Kidney (tissue), 14 donors: Measurements from ENCODE around the gene MEGF10. TPM values are rescaled to one million over a fixed set of nuclear protein-coding genes. Genes with fewer than 3 reads are reported as not detected.
"Not testable (repeated sequence)": the region's sequence is repeated elsewhere in the genome, so short reads cannot be mapped to it uniquely, and the experiment has no call there.

Experiments
- DNase-seq, 5 donors: peaks; one replicate each; pipeline ENCODE4 v3.0.0-alpha.2; 2013 to 2020
- FAIRE-seq: peaks from 2 replicates; lab custom pipeline; 2012; peaks lifted over from hg19 to GRCh38; lab: Jason Lieb, UNC
- H3K27ac ChIP-seq, 2 donors: one replicate each; pipeline ENCODE4 v1.7.0; 2013; ENCODE audit warnings: low read depth in 2 of 2, low read length in 2 of 2, inconsistent platforms in 1 of 2
- H3K27me3 ChIP-seq: one replicate; pipeline ENCODE4 v1.7.1; 2013; ENCODE audit warnings: low read length, inconsistent platforms; ENCODE audit not compliant: control insufficient read depth, insufficient read depth
- H3K36me3 ChIP-seq, 3 donors: one replicate each; pipeline versions ENCODE4 v1.7.0 to v1.7.1; 2013; ENCODE audit warnings: low read length in 3 of 3, control low read depth in 1 of 3, inconsistent platforms in 1 of 3; ENCODE audit not compliant: insufficient read depth in 3 of 3, control insufficient read depth in 2 of 3
- H3K4me1 ChIP-seq, 3 donors: one replicate each; pipeline versions ENCODE4 v1.7.0 to v1.7.1; 2013; ENCODE audit warnings: low read length in 3 of 3, inconsistent platforms in 1 of 3, low read depth in 1 of 3; ENCODE audit not compliant: control insufficient read depth in 2 of 3, insufficient read depth in 2 of 3
- H3K4me3 ChIP-seq, 3 donors: one replicate each; pipeline versions ENCODE4 v1.7.0 to v1.8.1; 2013; ENCODE audit warnings: low read length in 3 of 3, control low read depth in 1 of 3, inconsistent platforms in 1 of 3
- H3K9ac ChIP-seq, 3 donors: one replicate each; pipeline versions ENCODE4 v1.7.0 to v1.7.1; 2013; ENCODE audit warnings: low read length in 3 of 3, control low read depth in 1 of 3, inconsistent platforms in 1 of 3
- H3K9me3 ChIP-seq, 3 donors: one replicate each; pipeline versions ENCODE4 v1.7.0 to v1.7.1; 2013; ENCODE audit warnings: low read length in 3 of 3, control low read depth in 1 of 3, inconsistent platforms in 1 of 3; ENCODE audit not compliant: control insufficient read depth in 2 of 3, insufficient read depth in 1 of 3
- intact Hi-C: fragments of 100-400 bp; cut with DNase I; formaldehyde crosslinking; loops from one replicate; pipeline ENCODE4 v1.11.1; 2022
- polyA plus RNA-seq: library from polyadenylated mRNA; stranded (reverse); fragments of 350-450 nt; fragmentation: Illumina TruSeq; extraction: RNeasy Lipid Tissue Mini Kit (QIAGEN cat#74804); gene quantifications from one replicate; pipeline ENCODE4 v1.2.3, GENCODE V29; 2014; ENCODE audit warnings: low read depth, low replicate concordance; ENCODE audit not compliant: insufficient read depth
- total RNA-seq: library from RNA; stranded (reverse); fragmentation: NEBNext Ultra II Directional; extraction: Animal tissue kit (Norgen Biotek cat#: 25700); gene quantifications from one replicate; pipeline ENCODE4 v1.2.1, GENCODE V29; 2021
- TF ChIP-seq, protein P1 (sequence below): IDR thresholded peaks from 3 replicates; pipeline ENCODE4 v1.5.1; 2012; ENCODE audit warnings: mild to moderate bottlenecking, moderate library complexity, borderline replicate concordance; ENCODE audit not compliant: insufficient read depth; ENCODE audit errors: extremely low read depth
- donor health status: control.
- donor health status: control.
- donor health status: control.
- donor health status: control.
- donor health status: control.
- donor health status: DM: yes; HTN: yes; CAD: no.
- donor health status: Normal renal cell carcinoma (clear cell type).

The MEGF10 gene
- total and polyA plus RNA-seq, 2 donors from 2014 or later, result 0.09 to 0.25 TPM

DNA sequence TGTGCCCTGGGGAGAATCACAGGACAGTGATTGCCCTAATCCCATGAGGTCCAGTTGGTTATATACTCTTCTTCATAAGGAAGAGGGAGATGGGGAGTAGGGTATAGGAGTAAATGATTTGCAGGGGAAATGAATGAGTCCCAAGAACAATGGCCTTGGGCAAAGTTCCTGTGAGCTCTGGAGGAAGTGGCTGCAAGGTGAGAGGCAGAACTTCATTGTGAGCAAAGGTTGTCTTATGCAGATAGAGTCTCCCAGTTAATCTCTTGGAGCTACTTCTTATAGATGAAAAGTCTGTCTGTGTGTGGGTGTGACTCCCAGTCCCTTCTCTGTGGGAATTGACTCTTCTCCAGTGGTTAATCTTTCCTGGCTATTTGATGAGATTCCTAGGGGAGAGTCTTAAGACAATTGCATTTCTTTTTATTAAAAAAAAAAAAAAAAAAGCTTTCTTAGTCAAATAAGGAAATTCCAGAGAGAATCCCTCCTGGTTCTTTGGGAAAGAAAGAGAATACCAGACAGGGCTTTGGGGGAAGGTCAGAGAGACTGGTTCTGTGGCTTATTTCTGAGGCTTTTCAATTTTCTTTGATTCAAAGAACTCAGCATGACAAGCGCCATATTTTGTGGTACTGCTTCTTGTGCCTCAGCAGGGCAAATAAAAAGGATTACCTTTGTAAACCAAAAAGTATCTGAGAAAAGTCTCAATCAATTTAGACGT lies 33.6 kb upstream of the MEGF10 start:
- Histone ChIP-seq H3K36me3 (no peaks in the 10 kb centered on the region), H3K4me3 (no peak overlapping the region), H3K9ac (no peak overlapping the region), H3K4me1 (no peaks in the 10 kb centered on the region), H3K27me3 (no peaks in the 10 kb centered on the region), H3K9me3 (peaks cover 0 to 3% (median 0%) of the 10 kb centered on the region in 3 donors), H3K27ac (no peak overlapping the region)
- TF ChIP-seq, protein P1, sequence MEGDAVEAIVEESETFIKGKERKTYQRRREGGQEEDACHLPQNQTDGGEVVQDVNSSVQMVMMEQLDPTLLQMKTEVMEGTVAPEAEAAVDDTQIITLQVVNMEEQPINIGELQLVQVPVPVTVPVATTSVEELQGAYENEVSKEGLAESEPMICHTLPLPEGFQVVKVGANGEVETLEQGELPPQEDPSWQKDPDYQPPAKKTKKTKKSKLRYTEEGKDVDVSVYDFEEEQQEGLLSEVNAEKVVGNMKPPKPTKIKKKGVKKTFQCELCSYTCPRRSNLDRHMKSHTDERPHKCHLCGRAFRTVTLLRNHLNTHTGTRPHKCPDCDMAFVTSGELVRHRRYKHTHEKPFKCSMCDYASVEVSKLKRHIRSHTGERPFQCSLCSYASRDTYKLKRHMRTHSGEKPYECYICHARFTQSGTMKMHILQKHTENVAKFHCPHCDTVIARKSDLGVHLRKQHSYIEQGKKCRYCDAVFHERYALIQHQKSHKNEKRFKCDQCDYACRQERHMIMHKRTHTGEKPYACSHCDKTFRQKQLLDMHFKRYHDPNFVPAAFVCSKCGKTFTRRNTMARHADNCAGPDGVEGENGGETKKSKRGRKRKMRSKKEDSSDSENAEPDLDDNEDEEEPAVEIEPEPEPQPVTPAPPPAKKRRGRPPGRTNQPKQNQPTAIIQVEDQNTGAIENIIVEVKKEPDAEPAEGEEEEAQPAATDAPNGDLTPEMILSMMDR, result no peak
- intact Hi-C loops, result no loop called here
- FAIRE-seq, result no peak
- no peak for DNase-seq

DNA sequence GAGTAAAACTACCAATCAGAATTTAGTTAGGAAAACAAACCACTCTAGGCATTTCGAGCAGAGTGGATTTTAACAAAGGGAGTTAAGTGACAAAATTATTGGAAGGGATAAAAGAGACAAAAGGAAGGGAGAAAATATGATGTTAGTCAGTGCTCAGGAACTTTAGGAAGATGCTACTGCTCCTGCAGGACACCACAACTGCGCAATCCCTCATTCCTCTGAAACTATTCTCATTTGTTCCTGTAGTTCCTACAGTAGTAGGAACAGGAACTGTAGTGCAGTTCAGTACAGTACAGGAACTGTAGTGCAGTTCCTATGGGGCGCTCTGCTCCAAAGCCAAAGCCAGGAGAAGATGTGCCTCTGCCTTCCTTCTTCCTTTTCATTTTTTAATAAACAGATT lies 29.9 kb upstream of the MEGF10 start:
- FAIRE-seq, result no peak
- intact Hi-C loops, result no loop called here
- TF ChIP-seq, protein P1, result no peak
- Histone ChIP-seq H3K4me1 (no peaks in the 10 kb centered on the region), H3K9me3 (no peaks in the 10 kb centered on the region), H3K27me3 (no peaks in the 10 kb centered on the region), H3K36me3 (no peaks in the 10 kb centered on the region), H3K9ac (no peak overlapping the region), H3K27ac (no peak overlapping the region), H3K4me3 (no peak overlapping the region)
- DNase-seq, result no peak

DNA sequence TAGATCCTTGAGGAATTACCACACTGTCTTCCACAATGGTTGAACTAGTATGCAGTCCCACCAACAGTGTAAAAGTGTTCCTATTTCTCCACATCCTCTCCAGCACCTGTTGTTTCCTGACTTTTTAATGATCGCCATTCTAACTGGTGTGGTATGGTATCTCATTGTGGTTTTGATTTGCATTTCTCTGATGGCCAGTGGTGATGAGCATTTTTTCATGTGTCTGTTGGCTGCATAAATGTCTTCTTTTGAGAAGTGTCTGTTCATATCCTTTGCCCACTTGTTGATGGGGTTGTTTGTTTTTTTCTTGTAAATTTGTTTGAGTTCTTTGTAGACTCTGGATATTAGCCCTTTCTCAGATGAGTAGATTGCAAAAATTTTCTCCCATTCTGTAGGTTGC lies 25.1 kb upstream of the MEGF10 start:
- H3K27ac ChIP-seq, H3K36me3 ChIP-seq, H3K4me1 ChIP-seq, FAIRE-seq, H3K9me3 ChIP-seq, H3K9ac ChIP-seq, DNase-seq, H3K4me3 ChIP-seq, H3K27me3 ChIP-seq, intact Hi-C loops: not testable (repeated sequence)

DNA sequence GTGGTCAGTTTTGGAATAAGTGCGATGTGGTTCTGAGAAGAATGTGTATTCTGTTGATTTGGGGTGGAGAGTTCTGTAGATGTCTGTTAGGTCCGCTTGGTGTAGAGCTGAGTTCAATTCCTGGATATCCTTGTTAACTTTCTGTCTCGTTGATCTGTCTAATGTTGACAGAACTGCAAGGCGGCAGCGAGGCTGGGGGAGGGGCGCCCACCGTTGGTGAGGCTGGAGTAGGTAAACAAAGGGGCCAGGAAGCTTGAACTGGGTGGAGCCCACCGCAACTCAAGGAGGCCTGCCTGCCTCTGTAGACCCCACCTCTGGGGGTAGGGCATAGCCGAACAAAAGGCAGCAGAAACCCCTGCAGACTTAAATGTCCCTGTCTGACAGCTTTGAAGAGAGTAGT lies 22.3 kb upstream of the MEGF10 start:
- H3K36me3 ChIP-seq, H3K27me3 ChIP-seq, H3K27ac ChIP-seq, H3K4me3 ChIP-seq, DNase-seq, H3K9ac ChIP-seq, H3K9me3 ChIP-seq, FAIRE-seq, intact Hi-C loops, H3K4me1 ChIP-seq: not testable (repeated sequence)

DNA sequence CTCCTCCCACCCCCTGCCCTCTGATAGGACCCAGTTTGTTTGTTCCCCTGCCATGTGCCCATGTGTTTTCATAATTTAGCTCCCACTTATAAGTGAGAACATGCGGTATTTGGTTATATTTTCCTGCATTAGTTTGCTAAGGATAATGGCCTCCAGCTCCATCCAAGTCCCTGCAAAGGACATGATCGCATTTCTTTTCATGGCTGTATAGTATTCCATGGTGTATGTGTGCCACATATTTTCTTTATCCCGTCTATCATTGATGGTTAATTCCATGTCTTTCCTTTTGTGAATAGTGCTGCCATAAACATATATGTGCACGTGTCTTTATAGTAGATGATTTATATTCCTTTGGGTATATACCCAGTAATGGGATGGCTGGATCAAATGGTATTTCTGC lies 19.9 kb upstream of the MEGF10 start:
- H3K9ac ChIP-seq, intact Hi-C loops: not testable (repeated sequence)

More for the DNA sequence above, 19.9 kb upstream of the MEGF10 start:
- H3K4me1 ChIP-seq, DNase-seq, H3K27me3 ChIP-seq, H3K4me3 ChIP-seq, H3K36me3 ChIP-seq, H3K9me3 ChIP-seq, FAIRE-seq, H3K27ac ChIP-seq: not testable (repeated sequence)
